Renal cortex interstitium (tissue), 11 donors: ENCODE data around the gene GPR176. TPM values are rescaled to one million over a fixed set of nuclear protein-coding genes. Genes with fewer than 3 reads are reported as not detected.

ENCODE experiments used
- DNase-seq, 11 donors: peaks; one replicate each; pipeline ENCODE4 v3.0.0-alpha.2; 2013; ENCODE audit warnings: low read depth in 9 of 11, low spot score in 4 of 11; ENCODE audit errors: extremely low read depth in 1 of 11
- polyA plus RNA-seq, 3 donors: library from polyadenylated mRNA; unstranded; fragments of 120-200 nt; gene quantifications; one replicate each; pipeline ENCODE4 v1.2.1, GENCODE V29; 2013; ENCODE audit not compliant: insufficient read length in 3 of 3

GPR176 gene
- polyA plus RNA-seq, 3 donors: 15.0 to 17.1 (median 15.2) TPM

- peak in 2 of 11 donors; percentile 13 to 18 for DNase-seq
Measured at GRCh38 chr15:39874890-39875549, 45.0 kb downstream of the GPR176 start.

GRCh38 chr15:39873978-39874377 is 46.1 kb downstream of the GPR176 start:
- DNase-seq: no peak

GRCh38 chr15:39870537-39870936 is 49.5 kb downstream of the GPR176 start:
- no peak for DNase-seq

GRCh38 chr15:39869858-39870515 is 50.1 kb downstream of the GPR176 start:
- DNase-seq: no peak

GRCh38 chr15:39869254-39869653 is 50.8 kb downstream of the GPR176 start:
- no peak for DNase-seq

- DNase-seq: no peak
Measured at GRCh38 chr15:39868396-39868795, 51.7 kb downstream of the GPR176 start.

GRCh38 chr15:39864116-39864515 is 56.0 kb downstream of the GPR176 start:
- DNase-seq: no peak

- DNase-seq: no peak
Measured at GRCh38 chr15:39860871-39861270, 59.2 kb downstream of the GPR176 start.

GRCh38 chr15:39860200-39860599 is 59.9 kb downstream of the GPR176 start:
- no peak for DNase-seq

- no peak for DNase-seq
Measured at GRCh38 chr15:39859636-39860035, 60.4 kb downstream of the GPR176 start.

- no peak for DNase-seq
Measured at GRCh38 chr15:39857132-39857531, 62.9 kb downstream of the GPR176 start.

- no peak for DNase-seq
Measured at GRCh38 chr15:39856357-39856756, 63.7 kb downstream of the GPR176 start.

GRCh38 chr15:39855400-39855799 is 64.7 kb downstream of the GPR176 start:
- no peak for DNase-seq

GRCh38 chr15:39854161-39854560 is 65.9 kb downstream of the GPR176 start:
- no peak for DNase-seq

GRCh38 chr15:39852250-39852649 is 67.8 kb downstream of the GPR176 start:
- no peak for DNase-seq

GRCh38 chr15:39851500-39852092 is 68.5 kb downstream of the GPR176 start:
- no peak for DNase-seq

- no peak for DNase-seq
Measured at GRCh38 chr15:39850436-39850835, 69.6 kb downstream of the GPR176 start.

- DNase-seq: no peak
Measured at GRCh38 chr15:39846108-39846507, 74.0 kb downstream of the GPR176 start.

- no peak for DNase-seq
Measured at GRCh38 chr15:39845582-39845981, 74.5 kb downstream of the GPR176 start.

GRCh38 chr15:39843565-39843964 is 76.5 kb downstream of the GPR176 start:
- DNase-seq: no peak

- DNase-seq: no peak
Measured at GRCh38 chr15:39837454-39837853, 82.6 kb downstream of the GPR176 start.
